Measurements from ENCODE around the gene ADAMTSL1.
"Not testable (repeated sequence)": the region's sequence is repeated elsewhere in the genome, so short reads cannot be mapped to it uniquely, and the experiment has no call there.

The ADAMTSL1 gene

DNA sequence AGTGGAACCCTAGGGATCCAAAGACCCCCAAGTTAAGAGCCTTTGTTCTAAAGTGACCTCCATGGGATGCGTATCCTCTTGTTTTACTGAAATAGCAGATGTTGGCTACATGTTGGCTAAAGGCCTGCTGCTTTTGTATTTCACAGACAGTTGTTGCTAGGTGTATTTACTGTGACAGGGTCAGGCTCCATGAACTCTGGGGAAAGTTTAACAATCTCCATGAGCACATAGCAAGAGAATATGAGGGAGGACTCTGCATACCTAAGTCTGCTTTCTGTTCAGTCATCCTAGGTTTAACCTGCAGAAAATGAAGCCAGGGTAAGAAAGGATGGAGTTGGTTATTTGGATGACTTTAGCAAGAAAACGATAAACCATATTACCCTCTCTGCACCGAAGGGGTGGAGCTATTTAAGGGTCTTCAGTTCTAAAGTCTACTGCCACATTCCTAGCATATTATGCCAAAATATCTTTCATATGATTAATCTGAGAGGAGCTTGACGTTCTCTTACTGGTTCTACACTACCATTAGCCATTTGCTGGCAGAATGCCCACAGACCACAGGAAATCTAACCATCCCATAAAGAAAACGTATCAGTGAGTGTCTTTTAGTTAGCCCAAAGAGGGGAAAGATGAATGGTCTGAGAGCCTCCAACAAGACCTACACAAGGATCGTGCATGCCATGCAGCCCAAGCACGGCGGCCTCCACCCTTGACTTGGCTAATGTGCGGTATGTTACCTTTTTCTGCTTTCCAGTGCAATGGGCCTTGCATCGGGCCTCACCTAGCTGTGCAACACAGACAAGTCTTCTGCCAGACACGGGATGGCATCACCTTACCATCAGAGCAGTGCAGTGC lies 431.3 kb downstream of the ADAMTSL1 start:
- no peak for DNase-seq (ENCODE audit: low read depth in 2 of 2)

DNA sequence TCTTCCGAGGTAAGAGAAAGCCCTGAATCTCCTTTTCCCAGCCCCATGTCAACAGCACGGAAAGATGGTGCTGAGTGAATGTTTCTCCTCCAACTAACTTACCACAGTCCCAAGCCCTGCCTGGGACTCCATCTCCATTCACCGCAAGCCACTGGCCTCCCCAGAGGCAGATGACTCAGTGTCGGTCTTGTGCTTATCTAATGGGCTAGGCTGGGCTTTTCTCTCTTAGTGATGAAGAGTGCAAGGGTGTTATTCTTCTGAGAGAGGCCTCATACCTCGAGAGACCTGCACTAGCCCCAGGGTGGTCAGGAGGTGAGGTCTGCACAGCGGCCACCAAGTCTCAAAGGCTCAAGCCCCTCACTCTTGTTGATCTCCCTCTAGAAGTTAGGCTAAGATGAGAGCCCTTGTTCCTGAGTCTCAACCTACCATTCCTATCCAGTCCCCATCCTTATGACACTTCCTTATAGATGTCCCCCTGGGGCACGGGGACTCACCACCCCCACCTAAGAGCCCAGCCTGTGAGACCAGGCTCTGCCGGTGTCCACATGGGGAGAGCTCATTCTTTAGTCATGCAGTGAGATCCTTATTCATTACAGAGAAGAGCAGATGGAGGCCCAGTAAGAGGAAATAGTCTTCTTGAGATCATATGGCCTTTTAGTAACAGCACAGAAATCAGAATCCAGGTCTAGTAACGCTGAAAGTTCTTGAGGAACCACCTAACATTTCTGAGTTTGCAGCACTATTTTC lies 432.1 kb downstream of the ADAMTSL1 start:
- DNase-seq (ENCODE audit: low read depth in 2 of 2) = no peak

GRCh38 chr9:18906656-18907395 lies 432.9 kb downstream of the ADAMTSL1 start:
- no peak for DNase-seq (ENCODE audit: low read depth in 2 of 2)

GRCh38 chr9:18907927-18908625 lies 434.1 kb downstream of the ADAMTSL1 start:
- DNase-seq (ENCODE audit: low read depth in 2 of 2) = no peak

GRCh38 chr9:18909140-18910018 lies 435.4 kb downstream of the ADAMTSL1 start:
- DNase-seq (ENCODE audit: low read depth in 2 of 2) = no peak

GRCh38 chr9:18910435-18910834 lies 436.5 kb downstream of the ADAMTSL1 start:
- DNase-seq (ENCODE audit: low read depth in 2 of 2) = no peak

- DNase-seq (ENCODE audit: low read depth in 2 of 2) = no peak
These were observed 437.0 kb downstream of the ADAMTSL1 start for GRCh38 chr9:18910916-18911315.

GRCh38 chr9:18911714-18912342 lies 437.9 kb downstream of the ADAMTSL1 start:
- no peak for DNase-seq (ENCODE audit: low read depth in 2 of 2)

- DNase-seq (ENCODE audit: low read depth in 2 of 2) = no peak
These were observed 446.5 kb downstream of the ADAMTSL1 start for GRCh38 chr9:18920141-18921084.

GRCh38 chr9:18921366-18922075 lies 447.6 kb downstream of the ADAMTSL1 start:
- no peak for DNase-seq (ENCODE audit: low read depth in 2 of 2)

- no peak for DNase-seq (ENCODE audit: low read depth in 2 of 2)
These were observed 448.4 kb downstream of the ADAMTSL1 start for GRCh38 chr9:18922161-18922885.

DNA sequence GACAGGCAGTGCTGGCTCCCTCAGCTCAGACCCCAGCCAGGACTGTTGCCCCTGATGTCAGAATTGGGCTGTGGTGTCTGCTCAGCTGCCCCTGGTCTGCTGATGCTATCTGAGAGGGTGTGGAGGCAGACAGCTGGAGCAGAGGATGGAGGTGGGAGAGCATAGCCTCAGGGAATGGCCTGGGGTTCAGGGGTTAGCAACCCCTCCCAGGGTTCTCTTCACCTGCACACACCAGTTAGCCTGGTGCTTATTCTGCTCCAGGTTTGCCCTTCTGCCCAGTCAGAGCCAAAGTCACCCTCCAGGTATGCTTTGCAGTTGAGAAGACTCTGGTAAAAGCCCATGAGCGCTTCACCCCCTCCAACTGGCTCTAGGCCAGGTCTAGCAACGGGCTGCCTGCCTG lies 449.2 kb downstream of the ADAMTSL1 start:
- DNase-seq (ENCODE audit: low read depth in 2 of 2) = no peak

DNA sequence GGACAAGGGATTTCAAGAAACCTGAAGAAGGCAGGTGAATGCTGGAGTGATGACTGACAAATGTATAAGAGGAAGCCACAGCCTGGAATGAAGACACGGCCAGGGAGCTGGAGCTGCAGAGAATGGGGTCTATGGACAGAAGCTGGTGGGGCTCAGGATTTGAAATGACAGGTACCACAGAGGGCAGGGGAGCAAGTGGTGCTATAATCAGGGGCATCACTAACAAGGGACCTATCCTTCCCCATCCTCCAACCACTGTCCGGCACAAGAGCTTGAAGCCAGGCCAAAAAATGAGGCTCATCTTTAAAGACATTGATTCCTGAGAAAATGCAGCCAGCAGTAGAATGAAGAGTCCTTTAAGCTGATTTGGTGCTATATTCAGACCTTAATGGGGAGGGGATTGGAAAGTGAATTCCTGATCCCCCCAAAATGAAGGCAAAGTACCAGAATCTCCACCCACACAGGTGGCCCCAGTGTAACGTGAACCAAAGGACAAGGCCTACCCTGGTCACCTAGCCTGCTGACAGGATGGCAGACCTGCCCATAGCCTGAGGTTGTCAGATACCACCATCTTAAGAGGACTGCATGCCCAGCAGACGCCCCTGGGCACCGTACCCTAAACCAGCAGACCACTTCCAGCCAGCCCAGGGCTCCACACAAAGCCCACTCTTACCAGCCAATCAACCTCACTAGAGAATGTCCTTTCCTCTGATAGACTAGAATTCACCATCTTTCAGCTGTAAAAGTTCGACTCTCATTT lies 449.9 kb downstream of the ADAMTSL1 start:
- DNase-seq (ENCODE audit: low read depth in 2 of 2) = no peak

- no peak for DNase-seq (ENCODE audit: low read depth in 2 of 2)
These were observed 451.9 kb downstream of the ADAMTSL1 start for GRCh38 chr9:18925880-18926279.

DNA sequence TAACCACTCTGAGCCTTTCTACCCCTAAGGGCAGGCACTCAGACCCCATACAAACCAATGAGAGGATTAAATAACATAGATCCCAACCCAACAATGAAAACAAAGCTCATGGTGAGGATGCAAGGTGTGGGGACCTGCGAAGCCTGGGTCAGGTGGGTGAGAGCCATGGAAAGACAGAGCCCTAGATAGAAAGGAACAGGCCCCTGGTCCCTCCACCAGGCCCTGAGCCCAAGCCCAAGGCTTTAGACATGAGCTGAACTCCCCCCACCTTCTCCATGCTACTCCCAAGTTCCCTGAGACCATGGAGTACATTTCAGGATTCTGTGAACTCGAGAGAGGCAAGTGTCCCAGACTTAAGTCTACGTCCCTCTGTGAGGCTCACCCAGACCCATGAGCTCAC lies 452.6 kb downstream of the ADAMTSL1 start:
- no peak for DNase-seq (ENCODE audit: low read depth in 2 of 2)

DNA sequence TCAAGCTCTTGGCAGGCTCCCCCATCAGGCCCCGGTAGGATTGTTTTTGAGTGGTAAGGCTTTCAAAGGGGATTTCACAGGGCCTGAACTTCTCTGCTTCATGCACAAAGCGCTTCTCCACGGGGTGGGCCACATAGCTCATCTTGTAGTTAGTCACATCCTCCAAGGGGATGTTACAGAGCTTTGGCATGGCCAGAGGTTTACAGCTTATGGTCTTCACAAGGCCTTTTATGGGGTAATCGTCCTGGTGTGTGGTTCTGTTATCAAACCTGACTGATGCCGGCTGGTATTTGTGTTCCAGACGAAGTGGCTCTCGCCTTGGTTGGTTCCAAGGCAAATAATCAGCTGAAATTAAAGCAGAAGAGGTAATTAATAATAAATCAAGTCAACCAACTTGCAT lies 454.8 kb downstream of the ADAMTSL1 start:
- no peak for DNase-seq (ENCODE audit: low read depth in 2 of 2)

DNA sequence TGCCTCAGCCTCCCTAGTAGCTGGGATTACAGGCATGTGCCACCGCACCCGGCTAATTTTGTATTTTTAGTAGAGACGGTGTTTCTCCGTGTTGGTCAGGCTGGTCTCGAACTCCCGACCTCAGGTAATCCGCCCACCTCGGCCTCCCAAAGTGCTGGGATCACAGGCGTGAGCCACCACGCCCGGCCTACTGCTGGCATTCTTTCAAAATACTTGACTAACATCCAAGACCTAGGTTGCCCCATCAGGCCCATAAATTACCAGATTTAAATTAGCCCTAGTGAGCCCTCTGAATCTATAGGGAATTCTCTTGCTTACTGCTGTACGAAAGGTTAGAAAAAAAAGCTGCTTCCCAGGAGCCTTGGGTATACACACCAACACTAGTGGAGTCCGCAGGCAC lies 456.7 kb downstream of the ADAMTSL1 start:
- not testable (repeated sequence) for DNase-seq (ENCODE audit: low read depth in 2 of 2)
